ENCODE measurements around the gene CIBAR2. TPM values are rescaled to one million over a fixed set of nuclear protein-coding genes. Genes with fewer than 3 reads are reported as not detected.

CIBAR2 gene
- total and polyA plus RNA-seq, 2 experiments from 2014 or later = not detected

- TF ChIP-seq CREB1 (CRISPR knock-in tag; IDR thresholded peaks at IDR 0.05; ENCODE audit: low read depth) (no peak), EZH2phosphoT487 (IDR thresholded peaks at IDR 0.05; ENCODE audit: unreplicated experiment) (no peak), JUNB (IDR thresholded peaks at IDR 0.05; ENCODE audit: unreplicated experiment) (no peak), ZNF114 (CRISPR knock-in tag; IDR thresholded peaks at IDR 0.05) (no peak)
- DNase-seq (ENCODE audit: low spot score) (no peak), ATAC-seq (no peak; the same call in 2 of the 3 replicates)
- H3F3A ChIP-seq (replicated peaks; ENCODE audit: low read depth) = no peaks in the 10 kb centered on the region
- peaks cover 4% of the 10 kb centered on the region for H3K27me3 Mint-ChIP-seq (ENCODE audit: insufficient read depth, low read depth, poor library complexity)
- no peak overlapping the region for H3K4me3 ChIP-seq
- no peaks in the 10 kb centered on the region; the same call in 2 of the 3 replicates for H3K36me3 Mint-ChIP-seq (ENCODE audit: low read depth)
- peaks cover 4% of the 10 kb centered on the region; the same call in 1 of the 2 replicates for H3K9me2 ChIP-seq (ENCODE audit: insufficient read depth)
- no peak overlapping the region for H3K4me3 Mint-ChIP-seq
- no peak overlapping the region for H3K27ac Mint-ChIP-seq
- peaks cover 17% of the 10 kb centered on the region for H3K4me1 ChIP-seq (ENCODE audit: insufficient read depth)
- H3K27me3 ChIP-seq (ENCODE audit: insufficient read depth) = no peaks in the 10 kb centered on the region
- no peaks in the 10 kb centered on the region for H4K20me1 ChIP-seq (replicated peaks; ENCODE audit: insufficient read depth)
- H2AFZ ChIP-seq = no peak overlapping the region
- H3K27ac ChIP-seq (ENCODE audit: low read depth) = no peak overlapping the region; the same call in 1 of the 2 replicates
- H3K9me3 Mint-ChIP-seq = no peaks in the 10 kb centered on the region; the same call in 2 of the 3 replicates
- no peaks in the 10 kb centered on the region for H3K36me3 ChIP-seq (ENCODE audit: insufficient read depth)
- peaks cover 28% of the 10 kb centered on the region for H3K4me1 Mint-ChIP-seq
- H3K79me2 ChIP-seq (replicated peaks; ENCODE audit: insufficient read depth) = no peaks in the 10 kb centered on the region
- H3K4me2 ChIP-seq = peak overlapping the region; percentile 69; the same call in 1 of the 2 replicates
Measured at GRCh38 chr16:85158743-85159178, 46.5 kb upstream of the CIBAR2 start.

DNA sequence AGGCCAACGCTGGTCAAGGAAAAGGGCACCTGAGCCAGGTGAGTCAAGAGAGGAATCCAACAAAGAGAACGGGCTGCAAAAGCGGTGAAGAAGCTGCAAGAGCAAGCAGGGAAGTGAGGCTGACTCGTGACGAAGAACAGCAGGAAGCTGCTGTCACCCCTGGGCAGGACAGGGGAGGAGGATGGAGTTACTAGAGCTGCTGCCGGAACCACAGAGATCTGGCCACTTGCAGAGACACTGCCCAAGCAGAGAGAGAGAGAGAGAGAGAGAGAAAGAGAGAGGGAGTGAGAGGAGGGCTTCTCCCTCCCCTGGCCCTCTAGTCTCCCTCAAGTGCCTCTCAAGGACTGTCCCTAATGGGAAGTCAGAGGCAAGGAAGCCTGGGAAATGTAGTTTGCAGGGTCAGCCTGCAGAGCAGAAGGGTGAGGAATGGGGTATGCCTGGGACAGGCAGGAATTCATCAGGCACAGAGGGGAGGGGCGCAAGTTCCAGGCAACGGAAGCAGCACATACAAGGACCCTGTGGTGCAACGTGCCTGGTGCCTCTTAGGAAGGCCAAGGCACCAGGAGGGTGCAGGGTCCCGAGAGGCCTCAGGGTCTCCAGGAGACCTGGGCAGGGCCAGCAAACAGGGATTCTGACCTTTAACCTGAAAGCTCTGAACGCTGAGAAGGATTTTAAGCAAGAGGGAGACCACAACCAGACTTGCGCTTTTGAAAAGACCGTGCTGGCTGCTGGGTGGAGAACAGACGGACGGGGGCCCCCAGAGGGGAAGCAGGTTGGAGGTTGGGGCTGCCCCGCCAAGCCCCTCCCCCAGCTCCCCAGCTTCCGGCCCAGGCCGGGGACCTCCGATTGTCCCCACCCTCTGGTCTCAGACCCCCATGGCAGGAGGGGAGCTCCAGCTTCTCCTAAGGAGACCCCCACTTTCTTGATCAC lies 45.8 kb upstream of the CIBAR2 start:
- peak; percentile 40; the same call in 1 of the 2 replicates for TF ChIP-seq POLR2AphosphoS5 (IDR thresholded peaks at IDR 0.05; ENCODE audit: low read depth)
- TF ChIP-seq STAT1 (IDR thresholded peaks at IDR 0.05; ENCODE audit: unreplicated experiment) = no peak
- TF ChIP-seq ETS1 (IDR thresholded peaks at IDR 0.05) = peak; percentile 92
- 0 out of 2 replicates have a peak, but pooled peaks have one; percentile 3 for TF ChIP-seq NANOG (IDR thresholded peaks at IDR 0.05; ENCODE audit: borderline replicate concordance)
- Histone ChIP-seq H3K36me3 (ENCODE audit: insufficient read depth) (no peaks in the 10 kb centered on the region), H3F3A (replicated peaks; ENCODE audit: low read depth) (no peaks in the 10 kb centered on the region), H3K27ac (ENCODE audit: low read depth) (no peak overlapping the region), H3K27me3 (ENCODE audit: insufficient read depth) (no peaks in the 10 kb centered on the region), H3K4me2 (peak overlapping the region; percentile 69), H3K4me1 (ENCODE audit: insufficient read depth) (peaks cover 17% of the 10 kb centered on the region), H3K79me2 (replicated peaks; ENCODE audit: insufficient read depth) (no peaks in the 10 kb centered on the region), H3K9me2 (ENCODE audit: insufficient read depth) (peaks cover 4% of the 10 kb centered on the region; the same call in 1 of the 2 replicates), H4K20me1 (replicated peaks; ENCODE audit: insufficient read depth) (no peaks in the 10 kb centered on the region), H2AFZ (peak overlapping the region; percentile 49), H3K4me3 (no peak overlapping the region; the same call in 1 of the 2 replicates)
- Mint-ChIP-seq H3K4me1 (peaks cover 28% of the 10 kb centered on the region), H3K27me3 (ENCODE audit: insufficient read depth, low read depth, poor library complexity) (peaks cover 8% of the 10 kb centered on the region), H3K27ac (peak overlapping the region; percentile 90), H3K9me3 (no peaks in the 10 kb centered on the region; the same call in 2 of the 3 replicates), H3K36me3 (ENCODE audit: low read depth) (no peaks in the 10 kb centered on the region; the same call in 2 of the 3 replicates), H3K4me3 (peak overlapping the region; percentile 42)
- ATAC-seq = peak; percentile 98
- peak; percentile 93 for DNase-seq (ENCODE audit: low spot score)
